NCI-H345 (cell line): ENCODE data around the gene FXYD2.

Experiments used
- DNase-seq: peaks from one replicate; lab custom pipeline; 2025; lab: John Stamatoyannopoulos, UW

Gene FXYD2

DNA sequence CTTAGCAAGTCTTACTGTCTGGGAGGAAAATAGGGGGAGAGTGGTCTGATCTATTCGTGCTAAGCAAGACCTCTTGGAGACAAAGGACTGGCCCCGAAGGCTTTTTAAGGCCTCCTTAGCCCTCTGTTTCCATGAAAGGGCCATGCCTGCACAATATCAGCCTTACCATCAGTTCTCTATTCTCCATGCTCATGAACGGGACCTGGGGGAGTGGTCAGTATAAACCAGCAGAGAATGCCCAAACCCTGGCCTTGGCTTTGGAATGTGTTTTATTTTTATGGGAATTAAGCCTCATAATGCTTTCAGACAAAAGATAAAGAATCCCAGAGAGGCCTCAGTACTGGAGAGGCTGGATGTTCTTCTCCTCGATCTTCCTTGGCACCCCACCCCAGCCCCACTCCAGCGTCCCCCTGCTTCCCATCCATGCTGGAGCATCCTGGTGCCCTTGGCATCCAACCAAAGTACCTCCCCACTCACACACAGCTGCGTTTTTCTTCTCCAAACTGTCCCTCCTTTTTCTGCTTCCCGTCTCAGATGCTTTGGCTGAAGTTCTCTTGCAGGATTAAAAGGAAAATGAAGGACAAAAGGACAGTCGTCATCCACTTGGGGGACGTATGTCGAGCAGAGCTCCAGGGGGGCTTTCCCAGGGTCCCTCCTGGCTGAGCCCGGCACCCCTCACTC lies 33.3 kb upstream of the FXYD2 start:
- no peak for DNase-seq

GRCh38 chr11:117855912-117856651 lies 31.5 kb upstream of the FXYD2 start:
- no peak for DNase-seq

DNA sequence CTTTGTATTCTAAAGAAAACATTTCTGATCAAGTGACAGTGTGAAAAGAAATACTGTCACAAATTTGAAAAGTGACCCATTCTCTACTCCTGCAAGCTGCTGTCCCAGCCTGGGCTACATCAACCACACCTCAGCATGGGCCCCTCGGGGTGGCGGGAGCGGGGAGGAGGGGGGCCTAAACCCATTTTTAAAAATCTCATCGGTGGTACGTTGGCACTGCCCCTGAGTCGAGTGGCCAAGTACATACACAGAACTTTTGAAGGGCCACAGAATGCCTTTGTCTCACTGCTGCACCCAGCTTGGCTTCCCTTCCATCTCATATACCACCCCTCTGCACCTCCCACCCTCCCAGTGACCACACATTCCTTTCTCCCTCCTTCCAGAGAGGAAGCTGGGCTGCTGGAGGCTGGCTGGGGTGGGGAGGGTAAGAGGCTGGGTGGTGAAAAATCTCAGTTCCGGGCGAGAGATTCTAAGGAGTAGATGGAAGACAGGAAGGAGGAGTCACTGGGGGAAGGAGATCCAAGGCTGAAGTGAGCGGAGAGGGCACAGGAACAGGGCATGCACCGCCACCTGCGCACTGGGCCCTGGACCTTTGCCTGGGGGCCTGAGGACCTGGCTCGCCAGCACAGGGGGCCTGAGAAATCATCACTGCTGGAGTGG lies 30.8 kb upstream of the FXYD2 start:
- DNase-seq: no peak

DNA sequence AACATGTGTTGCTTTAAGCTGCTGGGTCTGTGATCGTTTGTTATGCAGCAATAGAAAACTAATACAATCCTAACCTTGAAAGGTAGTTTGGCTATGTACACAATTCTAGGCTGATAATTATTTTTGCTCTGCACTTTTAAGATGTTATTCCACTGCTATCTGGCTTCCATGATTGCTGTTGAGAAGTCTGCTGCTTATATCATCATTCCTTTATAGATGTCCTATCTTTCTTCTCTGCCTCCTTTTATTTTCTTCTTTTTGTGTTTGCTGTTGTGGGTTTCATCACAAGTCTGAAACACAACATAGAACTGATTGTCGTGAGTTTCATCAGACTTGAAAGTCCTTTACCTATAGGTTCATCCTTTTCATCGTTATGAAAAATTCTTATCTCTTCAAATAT lies 27.8 kb upstream of the FXYD2 start:
- no peak for DNase-seq

GRCh38 chr11:117851852-117852251 lies 27.3 kb upstream of the FXYD2 start:
- no peak for DNase-seq

- DNase-seq: no peak
These were observed 26.6 kb upstream of the FXYD2 start for GRCh38 chr11:117851106-117851505.

- DNase-seq: no peak
These were observed 25.4 kb upstream of the FXYD2 start for GRCh38 chr11:117849781-117850414.

DNA sequence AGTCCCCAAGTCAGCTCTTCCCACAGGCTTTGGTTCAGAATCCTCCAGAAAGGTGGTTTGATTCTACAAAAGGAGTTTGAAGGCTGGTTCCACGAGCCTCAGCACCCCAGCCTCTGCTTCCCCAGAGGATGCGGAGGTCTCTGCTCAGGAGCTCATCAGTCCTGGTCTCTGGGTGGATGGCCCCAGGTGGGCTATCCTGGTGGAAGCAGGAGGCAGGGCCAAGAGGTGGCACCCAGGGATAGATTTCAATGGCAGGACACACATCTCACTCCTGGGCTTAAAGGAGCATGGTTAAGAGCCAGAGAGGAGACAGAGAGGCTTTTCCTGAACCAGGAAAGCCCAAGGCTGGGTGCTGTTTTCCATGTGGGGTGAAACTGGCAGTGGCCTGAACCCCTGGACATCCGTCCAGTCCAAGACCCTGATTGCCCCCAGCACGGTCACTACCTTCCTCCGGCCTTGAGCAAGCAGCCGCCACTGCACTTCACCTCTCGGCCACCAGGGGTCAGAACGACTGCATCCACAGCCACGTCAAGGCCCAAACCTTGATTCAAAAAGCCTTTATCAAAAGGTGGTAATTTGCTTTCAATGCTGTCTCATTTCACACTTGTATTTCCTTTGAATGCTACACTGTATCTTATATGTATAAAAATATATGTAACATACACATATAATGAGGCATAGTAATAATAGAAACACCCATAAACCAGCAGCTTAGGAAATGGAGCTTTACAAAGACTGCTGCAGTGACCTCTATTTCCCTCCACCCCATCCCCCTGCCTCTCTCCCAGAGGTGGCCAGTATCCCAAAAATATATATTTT lies 19.3 kb upstream of the FXYD2 start:
- DNase-seq: peak; percentile 64

DNA sequence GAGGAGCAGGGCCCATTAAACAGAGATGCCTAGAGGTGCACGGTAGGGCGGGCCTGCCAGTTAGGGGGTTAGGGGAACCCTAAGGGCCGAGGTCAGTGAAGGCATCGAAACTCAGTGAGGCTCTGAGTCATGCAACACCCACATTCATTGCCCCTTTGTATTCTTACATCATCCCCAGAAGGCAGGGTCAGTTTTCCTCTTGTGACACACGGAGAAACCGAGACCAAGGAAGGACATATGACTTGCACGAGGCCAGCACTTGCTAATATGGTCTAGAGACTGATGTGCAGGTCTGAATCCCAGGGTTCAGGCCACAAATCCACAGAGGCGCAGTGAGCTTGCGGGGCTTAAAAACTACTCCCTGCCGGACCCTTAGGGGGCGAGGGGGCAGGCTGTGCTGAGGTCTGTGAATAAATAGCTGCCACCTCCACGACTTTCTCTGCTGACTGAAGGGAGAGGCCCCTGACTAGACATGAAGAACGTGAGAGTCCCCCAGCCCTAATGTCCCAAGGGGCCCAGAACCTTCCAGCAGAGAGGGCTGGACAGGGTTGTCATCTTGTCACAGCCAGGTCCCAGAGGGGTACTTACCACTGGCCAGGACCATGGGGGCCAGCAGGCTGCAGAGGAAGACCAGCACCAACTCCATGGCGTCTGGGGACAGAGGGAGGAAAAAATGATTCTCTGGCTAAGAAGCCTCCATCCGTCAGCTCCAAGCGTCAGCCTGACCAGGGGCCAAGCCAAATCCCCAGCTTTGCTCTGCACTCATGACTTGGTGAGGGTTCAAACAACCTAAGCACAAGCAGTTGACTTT lies 17.8 kb upstream of the FXYD2 start:
- DNase-seq: no peak

- no peak for DNase-seq
These were observed 17.0 kb upstream of the FXYD2 start for GRCh38 chr11:117841551-117842031.

- DNase-seq: no peak
These were observed 16.5 kb upstream of the FXYD2 start for GRCh38 chr11:117840881-117841550.

- no peak for DNase-seq
These were observed 15.6 kb upstream of the FXYD2 start for GRCh38 chr11:117839936-117840813.

DNA sequence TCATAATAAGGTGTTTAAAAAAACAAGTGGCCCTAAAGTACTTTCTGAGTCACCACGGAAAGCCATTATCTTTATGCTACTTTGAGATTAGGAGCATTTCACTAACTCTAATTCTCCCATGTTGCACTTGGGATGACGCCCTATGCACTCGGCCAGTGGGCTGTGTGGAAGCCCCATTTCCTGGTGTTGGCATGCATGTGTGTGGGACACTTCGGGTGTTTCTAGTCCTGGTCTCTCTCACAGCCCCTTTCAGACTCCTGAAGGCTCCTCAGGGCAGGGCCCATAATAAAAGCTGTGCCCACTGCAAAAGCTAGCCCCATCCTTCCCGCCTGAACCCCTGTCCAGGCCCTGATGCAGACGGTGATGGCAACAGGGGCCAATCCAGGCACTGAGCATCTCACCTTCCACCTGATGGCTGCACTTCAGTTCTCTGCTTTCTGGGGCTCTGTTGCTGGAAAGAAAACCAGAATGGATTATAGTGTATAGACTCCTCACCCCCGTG lies 14.9 kb upstream of the FXYD2 start:
- no peak for DNase-seq

DNA sequence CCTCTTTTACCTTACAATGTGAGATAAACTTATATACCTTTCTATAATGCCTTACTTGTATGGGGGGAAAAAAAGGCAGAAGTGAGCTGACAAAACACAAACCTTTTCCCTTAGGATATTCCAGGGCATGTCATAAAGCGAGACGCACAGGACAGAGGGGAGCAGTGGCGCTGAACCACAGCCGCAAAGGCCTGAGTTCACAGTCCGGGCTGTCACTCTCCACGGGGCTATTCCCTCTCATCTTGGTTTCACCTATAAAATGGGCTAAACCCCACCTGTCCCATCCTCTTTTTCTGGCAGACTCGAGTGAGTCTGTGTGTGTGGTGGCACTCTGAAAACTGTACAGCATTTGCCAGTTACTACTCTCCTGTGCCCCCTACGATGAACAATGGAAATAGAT lies 14.4 kb upstream of the FXYD2 start:
- no peak for DNase-seq

DNA sequence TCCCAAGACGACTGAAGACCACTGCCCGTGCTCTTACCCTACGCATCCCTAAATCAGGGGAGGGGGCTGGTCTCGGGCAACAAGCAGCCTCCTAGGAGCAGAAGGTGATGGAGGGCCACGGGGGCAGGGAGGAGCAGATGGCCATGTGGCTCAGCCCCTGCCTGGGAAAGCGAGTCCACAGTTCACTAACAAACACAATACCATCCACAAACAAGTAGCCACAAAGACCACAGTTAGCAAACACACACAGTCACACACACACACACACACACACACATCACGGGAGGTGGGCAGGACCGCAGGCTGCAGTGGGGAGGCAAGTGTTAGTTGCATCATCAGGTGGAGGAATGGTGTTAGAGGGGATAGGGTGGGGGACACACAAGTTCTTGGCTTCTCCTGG lies 13.2 kb upstream of the FXYD2 start:
- no peak for DNase-seq

- DNase-seq: no peak
These were observed 12.7 kb upstream of the FXYD2 start for GRCh38 chr11:117837070-117837776.

DNA sequence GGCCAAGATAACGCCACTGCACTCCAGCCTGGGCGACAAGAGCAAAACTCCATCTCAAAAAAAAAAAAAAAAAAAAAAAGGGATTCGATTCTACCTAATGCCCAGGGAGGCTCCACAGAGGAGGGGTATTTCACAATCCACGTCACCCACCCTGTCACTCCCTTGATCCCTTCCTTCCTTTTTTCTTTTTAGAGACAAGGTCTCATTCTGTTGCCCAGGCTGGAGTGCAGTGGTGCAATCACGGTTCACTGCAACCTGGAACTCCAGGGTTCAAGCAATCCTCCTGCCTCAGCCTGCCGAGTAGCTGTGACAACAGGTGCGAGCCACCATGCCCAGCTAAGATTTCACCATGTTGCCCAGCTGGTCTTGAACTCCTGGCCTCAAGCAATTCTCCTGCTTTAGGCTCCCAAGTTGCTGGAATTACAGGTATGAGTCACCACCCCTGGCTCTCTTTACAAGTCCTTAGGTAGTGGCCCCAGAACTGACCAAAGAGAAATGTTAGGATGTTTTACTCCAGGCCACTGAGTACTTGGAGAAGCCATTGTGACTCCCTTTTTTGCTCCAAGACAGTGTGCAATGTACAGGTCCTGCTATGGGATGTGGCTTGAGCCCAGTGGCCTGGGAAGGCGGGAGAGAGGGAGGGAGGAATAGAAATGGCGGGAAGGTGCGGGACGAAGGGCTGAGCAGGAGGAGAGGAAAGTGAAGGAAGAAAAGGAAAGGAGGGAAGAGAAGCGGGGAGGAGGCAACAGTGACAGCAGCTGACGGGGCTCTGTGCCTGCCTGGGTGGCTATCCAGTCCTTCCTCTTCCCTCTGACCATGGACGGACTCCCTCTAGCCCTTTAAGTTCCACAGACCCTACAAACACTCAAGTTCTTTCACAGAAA lies 11.8 kb upstream of the FXYD2 start:
- no peak for DNase-seq
